MCF 10A (cell line): Measurements from ENCODE around the gene ZNF185. TPM values are rescaled to one million over a fixed set of nuclear protein-coding genes. Genes with fewer than 3 reads are reported as not detected.

Experiments
- BruUV-seq: library from RNA; stranded (reverse); fragments of 400-500 nt; replicated peaks from 2 replicates; lab custom pipeline; 2021; lab: Mats Ljungman, UMichigan
- CTCF ChIA-PET: fragments of 300-600 bp; sonication (Branson Sonifier 250); formaldehyde crosslinking; extraction: SDS; loops from one replicate; lab custom pipeline; 2021; ENCODE audit warnings: antibody characterized with exemption, inconsistent platforms; lab: Yijun Ruan, JAX
- POLR2A ChIA-PET: fragments of 300-600, 350-650 bp; sonication (Branson Sonifier 250); formaldehyde crosslinking; extraction: SDS; loops from one replicate; lab custom pipeline; 2020; ENCODE audit warnings: antibody characterized with exemption, inconsistent platforms; lab: Yijun Ruan, JAX
- DNase-seq: peaks from one replicate; pipeline ENCODE4 v3.0.0-alpha.2; 2018; ENCODE audit not compliant: unreplicated experiment
- H3K27ac Mint-ChIP-seq: one replicate; pipeline ENCODE4 v1.8.0; 2022; ENCODE audit warnings: mild to moderate bottlenecking, low read depth, mixed read lengths; ENCODE audit not compliant: unreplicated experiment
- H3K27me3 Mint-ChIP-seq: one replicate; pipeline ENCODE4 v1.8.0; 2022; ENCODE audit warnings: mixed read lengths; ENCODE audit not compliant: insufficient read depth, unreplicated experiment
- H3K36me3 Mint-ChIP-seq: one replicate; pipeline ENCODE4 v1.8.0; 2022; ENCODE audit warnings: mild to moderate bottlenecking, moderate library complexity, mixed read lengths; ENCODE audit not compliant: insufficient read depth, unreplicated experiment
- H3K4me1 Mint-ChIP-seq: one replicate; pipeline ENCODE4 v1.8.0; 2022; ENCODE audit warnings: mixed read lengths; ENCODE audit not compliant: insufficient read depth, unreplicated experiment
- H3K4me3 Mint-ChIP-seq: one replicate; pipeline ENCODE4 v1.8.0; 2022; ENCODE audit warnings: mild to moderate bottlenecking, moderate library complexity, mixed read lengths; ENCODE audit not compliant: unreplicated experiment
- H3K9me3 Mint-ChIP-seq: one replicate; pipeline ENCODE4 v1.8.0; 2022; ENCODE audit warnings: mixed read lengths; ENCODE audit not compliant: unreplicated experiment
- CTCF ChIP-seq: fragments of 200-600 bp; IDR thresholded peaks from one replicate; pipeline ENCODE4 v1.8.0; 2022; ENCODE audit warnings: antibody characterized with exemption, mild to moderate bottlenecking; ENCODE audit not compliant: unreplicated experiment
- intact Hi-C: fragments of 100-400 bp; cut with micrococcal nuclease; formaldehyde crosslinking; loops from 2 replicates; pipeline ENCODE4 v1.14.1; 2022
- total RNA-seq: library from RNA; stranded (reverse); gene quantifications from 2 replicates; pipeline ENCODE4 v1.2.3, GENCODE V29; 2022

The ZNF185 gene
- total RNA-seq, 1 experiment from 2014 or later = 17.8 TPM

- no TSS peak for BruUV-seq
- CTCF ChIA-PET = interaction anchor here (0.8 to 3.2 kb wide), 4 partner anchors 9 to 29 kb away, joined by 3 to 20 read pairs (median 4); no protein-coding TSS in a partner anchor
- intact Hi-C loops = no loop called here
These were observed 5.7 kb downstream of the ZNF185 start for GRCh38 chrX:152903589-152903988.

GRCh38 chrX:152904151-152905080 is 6.5 kb downstream of the ZNF185 start:
- H3K9me3 Mint-ChIP-seq = no peaks in the 10 kb centered on the region
- no peaks in the 10 kb centered on the region for H3K27me3 Mint-ChIP-seq
- peak; percentile 60 for DNase-seq
- no peak overlapping the region for H3K27ac Mint-ChIP-seq
- H3K4me3 Mint-ChIP-seq = no peak overlapping the region
- intact Hi-C loops = loop anchor here (1.0 kb wide), 1 partner anchor 22 kb away; no protein-coding TSS in a partner anchor
- no peaks in the 10 kb centered on the region for H3K4me1 Mint-ChIP-seq
- no peaks in the 10 kb centered on the region for H3K36me3 Mint-ChIP-seq
- peak; percentile 68 for TF ChIP-seq CTCF
- BruUV-seq = no TSS peak
- ChIA-PET POLR2A (no interaction called here), CTCF (interaction anchor here (0.8 to 3.2 kb wide), 7 partner anchors 10 to 803 kb away, joined by 3 to 20 read pairs (median 4); no protein-coding TSS in a partner anchor)

More at GRCh38 chrX:152903589-152903988, 5.7 kb downstream of the ZNF185 start:
- Mint-ChIP-seq H3K4me1 (no peaks in the 10 kb centered on the region), H3K9me3 (no peaks in the 10 kb centered on the region), H3K27me3 (no peaks in the 10 kb centered on the region), H3K27ac (no peak overlapping the region), H3K4me3 (no peak overlapping the region), H3K36me3 (no peaks in the 10 kb centered on the region)
- no peak for DNase-seq
- POLR2A ChIA-PET = no interaction called here
- TF ChIP-seq CTCF = no peak

GRCh38 chrX:152905081-152905420 is 7.2 kb downstream of the ZNF185 start:
- no peaks in the 10 kb centered on the region for H3K9me3 Mint-ChIP-seq

More at GRCh38 chrX:152905081-152905420, 7.2 kb downstream of the ZNF185 start:
- no peaks in the 10 kb centered on the region for H3K36me3 Mint-ChIP-seq
- intact Hi-C loops = no loop called here
- CTCF ChIA-PET = interaction anchor here (0.7 to 3.2 kb wide), 8 partner anchors 9 to 858 kb away, joined by 3 to 20 read pairs (median 4); no protein-coding TSS in a partner anchor
- POLR2A ChIA-PET = no interaction called here
- DNase-seq = no peak
- no peak overlapping the region for H3K4me3 Mint-ChIP-seq
- H3K27ac Mint-ChIP-seq = no peak overlapping the region
- no peak for TF ChIP-seq CTCF
- no TSS peak for BruUV-seq
- H3K27me3 Mint-ChIP-seq = no peaks in the 10 kb centered on the region
- no peaks in the 10 kb centered on the region for H3K4me1 Mint-ChIP-seq
